Iris pigment epithelial cell (primary cell): ENCODE results near the gene TOM1L2.
"Not testable (repeated sequence)": the region's sequence is repeated elsewhere in the genome, so short reads cannot be mapped to it uniquely, and the experiment has no call there.

ENCODE experiments used
- DNase-seq: peaks from one replicate; pipeline ENCODE4 v3.0.0-alpha.2; 2011; ENCODE audit warnings: low read depth

The TOM1L2 gene

DNA sequence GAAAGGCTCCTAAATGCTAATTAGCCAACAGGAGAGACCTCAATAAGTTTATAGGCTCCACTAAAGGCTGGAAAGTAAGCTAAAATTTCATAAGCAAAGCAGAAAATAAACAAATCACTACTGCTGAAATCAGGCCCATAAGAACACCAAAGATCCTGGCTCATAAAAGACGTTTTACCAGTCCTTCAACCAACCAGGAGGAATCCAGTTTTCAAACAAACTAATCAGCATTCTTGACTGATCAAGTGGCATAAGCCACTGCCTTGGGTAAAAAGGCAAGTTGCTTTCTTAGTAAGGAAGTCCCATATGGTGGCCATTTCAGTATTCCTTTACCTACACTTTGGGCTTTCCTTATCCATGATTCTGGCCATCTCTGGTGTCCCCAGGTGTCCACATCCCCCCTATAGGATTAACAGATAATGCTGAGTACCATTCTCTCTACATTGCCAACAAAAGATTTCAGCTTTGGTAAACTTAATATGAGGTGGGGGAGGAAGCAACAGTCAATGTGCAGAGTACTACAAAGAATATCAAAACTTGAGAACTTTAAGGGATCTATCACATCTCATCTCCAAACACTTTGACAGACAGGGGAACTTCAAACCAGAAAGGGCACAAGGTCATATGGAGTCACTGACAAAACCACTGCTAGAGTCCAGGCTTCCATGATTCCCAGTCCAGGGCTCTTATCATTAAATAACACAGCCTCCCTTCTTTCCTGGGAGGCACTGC, 1.3 kb downstream of the TOM1L2 start:
- DNase-seq = no peak

GRCh38 chr17:17966399-17966798, 5.8 kb downstream of the TOM1L2 start:
- DNase-seq = no peak

GRCh38 chr17:17965152-17965721, 7.0 kb downstream of the TOM1L2 start:
- DNase-seq = no peak

- no peak for DNase-seq
Measured at GRCh38 chr17:17964710-17965109, 7.5 kb downstream of the TOM1L2 start.

DNA sequence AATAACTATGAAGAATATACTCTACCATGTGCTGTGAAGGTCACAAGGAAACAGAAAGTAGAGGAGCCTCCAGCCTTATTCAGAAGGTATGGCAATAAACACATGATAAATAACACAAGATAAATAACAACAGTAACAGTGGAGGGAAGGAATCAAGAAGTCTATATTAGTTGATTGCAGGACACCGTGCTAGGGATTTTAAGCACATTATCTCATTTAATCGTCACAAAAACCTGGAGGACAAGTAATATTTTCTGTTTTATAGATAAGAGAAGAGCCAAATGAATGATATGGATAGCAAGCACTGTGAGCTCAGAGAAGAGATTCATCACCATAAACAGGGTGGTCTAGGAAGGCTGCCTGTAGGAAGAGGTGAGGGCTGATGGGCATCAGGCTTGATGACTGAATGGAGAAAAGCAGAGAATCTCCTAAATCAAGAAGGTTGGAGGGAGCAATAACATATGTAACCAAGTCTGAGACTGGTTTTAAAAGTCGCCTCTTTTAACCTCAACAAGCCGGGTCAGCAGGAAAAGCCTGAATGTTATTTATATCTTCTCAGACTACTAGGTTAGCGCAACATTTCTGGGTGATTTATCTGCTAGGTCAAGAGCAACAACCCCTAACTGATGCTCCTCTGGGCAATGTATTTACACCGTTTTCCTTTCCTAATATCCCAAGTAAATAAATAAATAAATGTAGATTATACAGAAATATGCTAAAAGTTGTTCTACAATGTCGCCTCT, 8.3 kb downstream of the TOM1L2 start:
- no peak for DNase-seq

- DNase-seq = no peak
Measured at GRCh38 chr17:17963066-17963465, 9.1 kb downstream of the TOM1L2 start.

- DNase-seq = no peak
Measured at GRCh38 chr17:17960500-17961030, 11.6 kb downstream of the TOM1L2 start.

GRCh38 chr17:17959520-17960361, 12.5 kb downstream of the TOM1L2 start:
- peak; percentile 47 for DNase-seq

DNA sequence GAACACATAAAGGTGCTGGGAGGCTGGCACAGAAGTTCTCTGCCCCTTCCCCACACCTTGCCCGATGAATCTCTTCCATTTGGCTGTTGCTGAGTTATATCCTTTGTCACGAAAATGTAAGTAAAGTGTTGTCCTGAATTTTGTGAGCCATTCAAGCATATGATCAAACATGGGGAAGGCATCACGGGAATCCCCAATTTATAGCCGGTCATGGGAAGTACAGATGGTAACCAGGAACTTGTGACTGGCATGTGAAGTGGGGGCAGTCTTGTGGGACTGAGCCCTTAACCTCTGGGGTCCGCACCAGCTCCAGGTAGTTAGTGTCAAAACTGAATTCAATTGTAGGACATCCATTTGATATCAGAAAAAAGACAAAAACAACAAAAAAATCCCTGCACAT, 13.2 kb downstream of the TOM1L2 start:
- DNase-seq = no peak

- DNase-seq = no peak
Measured at GRCh38 chr17:17957584-17957916, 14.7 kb downstream of the TOM1L2 start.

DNA sequence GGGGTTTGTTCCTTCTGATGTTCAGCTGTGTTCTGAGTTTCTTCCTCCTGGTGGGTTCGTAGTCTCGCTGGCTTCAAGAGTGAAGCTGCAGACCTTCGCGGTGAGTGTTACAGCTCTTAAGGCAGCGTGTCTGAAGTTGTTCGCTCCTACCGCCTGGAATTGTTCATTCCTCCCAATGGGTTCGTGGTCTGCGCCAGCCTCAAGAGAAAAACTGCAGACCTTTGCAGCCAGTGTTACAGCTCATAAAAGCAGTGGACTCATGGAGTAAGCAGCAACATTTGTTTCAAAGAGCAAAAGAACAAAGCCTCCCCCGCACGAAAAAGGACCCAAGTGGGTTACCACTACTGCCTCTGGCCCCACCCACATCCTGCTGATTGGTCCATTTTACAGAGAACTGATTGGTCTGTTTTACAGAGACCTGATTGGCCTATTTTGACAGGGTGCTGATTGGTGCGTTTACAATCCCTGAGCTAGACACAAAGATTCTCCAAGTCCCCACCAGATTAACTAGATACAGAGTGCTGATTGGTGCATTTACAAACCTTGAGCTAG, 16.3 kb downstream of the TOM1L2 start:
- not testable (repeated sequence) for DNase-seq

GRCh38 chr17:17954079-17954478, 18.1 kb downstream of the TOM1L2 start:
- no peak for DNase-seq

GRCh38 chr17:17952691-17953090, 19.5 kb downstream of the TOM1L2 start:
- no peak for DNase-seq

DNA sequence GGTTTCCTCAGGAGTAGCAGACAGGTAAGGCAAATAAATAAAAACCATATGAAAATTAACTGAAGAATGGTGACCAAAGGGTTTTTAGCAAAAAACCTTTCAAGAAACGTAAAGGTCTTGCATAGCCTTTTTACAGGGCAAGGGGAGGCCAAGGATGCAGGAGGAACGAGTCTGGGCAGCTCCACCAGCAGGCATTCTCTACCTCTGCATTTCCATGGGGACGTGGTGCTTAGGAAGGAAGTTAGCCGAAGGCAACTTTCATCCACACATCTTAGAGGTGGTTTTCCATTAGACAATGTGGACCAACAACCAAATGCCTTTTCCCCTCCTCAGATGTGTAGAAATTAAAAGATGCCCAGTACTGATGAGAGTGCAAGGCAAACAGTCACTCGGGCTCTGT, 20.7 kb downstream of the TOM1L2 start:
- no peak for DNase-seq

- no peak for DNase-seq
Measured at GRCh38 chr17:17950806-17951205, 21.4 kb downstream of the TOM1L2 start.

GRCh38 chr17:17950347-17950746, 21.9 kb downstream of the TOM1L2 start:
- DNase-seq = no peak

DNA sequence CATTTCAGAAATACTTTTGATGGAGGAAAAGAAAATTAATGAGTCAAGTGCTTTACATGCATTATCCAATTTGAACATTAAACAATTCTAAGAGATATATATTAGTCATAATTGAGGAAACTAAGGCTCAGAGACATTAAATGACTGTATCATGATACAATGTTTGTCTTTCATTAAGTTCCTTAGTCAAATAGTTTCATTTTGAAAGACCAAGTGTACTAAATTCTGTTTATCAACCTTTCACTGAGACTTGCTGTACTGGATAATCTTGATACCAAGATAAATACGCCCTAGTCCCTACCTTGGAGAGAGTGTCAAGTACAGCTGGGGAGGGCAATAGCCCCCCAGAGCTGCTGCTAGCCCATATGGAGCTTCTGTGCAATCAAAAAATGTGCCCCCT, 24.2 kb downstream of the TOM1L2 start:
- DNase-seq = peak; percentile 46

DNA sequence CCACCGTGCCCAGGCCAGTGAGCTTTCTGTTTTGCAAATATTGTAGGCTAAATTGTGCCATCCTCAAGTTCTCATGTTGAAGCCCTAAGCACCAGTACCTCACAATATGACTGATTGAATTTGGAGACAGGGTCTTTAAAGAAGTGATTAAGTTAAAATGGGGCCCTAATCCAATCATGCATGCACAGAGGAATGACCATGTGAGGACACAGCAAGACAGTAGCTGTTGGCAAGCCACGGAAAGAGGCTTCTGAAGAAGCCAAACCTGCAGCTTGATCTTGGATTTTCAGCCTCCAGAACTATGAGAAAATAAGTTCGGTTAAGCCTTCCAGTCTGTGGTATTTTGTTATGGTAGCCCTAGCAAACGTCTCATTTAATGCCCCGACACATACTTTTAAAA, 24.9 kb downstream of the TOM1L2 start:
- DNase-seq = peak; percentile 34

- no peak for DNase-seq
Measured at GRCh38 chr17:17946093-17946492, 26.1 kb downstream of the TOM1L2 start.

DNA sequence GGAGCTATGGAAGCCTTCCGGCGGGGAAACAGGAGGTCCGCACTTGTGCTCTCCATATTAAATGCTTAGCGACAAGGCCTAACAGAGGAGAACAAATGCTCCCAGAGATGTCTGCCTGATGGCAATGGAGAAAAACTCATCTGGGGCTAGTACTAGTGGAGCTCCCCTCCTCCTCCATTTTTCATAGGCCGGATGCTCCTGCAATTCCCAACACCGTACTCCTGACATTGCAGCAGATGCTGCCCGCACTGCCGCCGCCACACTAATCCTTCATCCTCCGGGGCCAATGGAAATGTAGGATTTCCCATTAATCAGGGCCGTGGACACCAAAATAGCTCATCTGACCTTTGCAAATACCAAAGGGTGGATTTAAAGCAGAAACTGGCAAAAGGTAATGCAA, 27.5 kb downstream of the TOM1L2 start:
- DNase-seq = no peak

DNA sequence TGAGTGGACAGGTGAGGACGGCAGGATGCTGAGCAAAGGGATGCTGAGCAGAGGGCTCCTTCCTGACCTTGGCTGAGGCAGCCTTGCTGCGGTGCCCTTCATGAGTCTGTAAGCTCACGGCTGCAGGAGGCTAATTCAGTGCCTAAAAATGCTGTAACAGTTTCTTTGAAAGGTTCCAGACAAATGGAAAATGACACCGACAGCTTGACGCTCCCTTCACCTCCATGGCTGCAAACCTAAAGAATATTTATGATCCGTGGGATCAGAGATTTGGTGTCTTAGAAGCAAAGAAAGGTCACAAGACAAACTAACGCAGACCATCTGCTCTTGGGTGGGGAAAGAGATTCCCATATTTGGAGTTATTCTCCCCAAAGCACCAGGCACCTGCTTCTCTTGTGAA, 28.0 kb downstream of the TOM1L2 start:
- DNase-seq = no peak
